ENCODE data around the gene LYZL1.
"Not testable (repeated sequence)": the region's sequence is repeated elsewhere in the genome, so short reads cannot be mapped to it uniquely, and the experiment has no call there.

The LYZL1 gene

GRCh38 chr10:29306688-29307087 is 17.8 kb downstream of the LYZL1 start:
- DNase-seq (ENCODE audit: low spot score) = no peak

GRCh38 chr10:29308142-29308541 is 19.3 kb downstream of the LYZL1 start:
- DNase-seq (ENCODE audit: low spot score) = not testable (repeated sequence)

- DNase-seq (ENCODE audit: low spot score) = no peak
These were observed 20.6 kb downstream of the LYZL1 start for GRCh38 chr10:29309465-29309864.

GRCh38 chr10:29310463-29310862 is 21.6 kb downstream of the LYZL1 start:
- not testable (repeated sequence) for DNase-seq (ENCODE audit: low spot score)

GRCh38 chr10:29313071-29313470 is 24.2 kb downstream of the LYZL1 start:
- DNase-seq (ENCODE audit: low spot score) = no peak

- no peak for DNase-seq (ENCODE audit: low spot score)
These were observed 25.9 kb downstream of the LYZL1 start for GRCh38 chr10:29314726-29315125.

- no peak for DNase-seq (ENCODE audit: low spot score)
These were observed 26.9 kb downstream of the LYZL1 start for GRCh38 chr10:29315814-29316213.

- DNase-seq (ENCODE audit: low spot score) = no peak
These were observed 27.6 kb downstream of the LYZL1 start for GRCh38 chr10:29316308-29317026.

- no peak for DNase-seq (ENCODE audit: low spot score)
These were observed 28.2 kb downstream of the LYZL1 start for GRCh38 chr10:29317027-29317420.

GRCh38 chr10:29317423-29318021 is 28.7 kb downstream of the LYZL1 start:
- no peak for DNase-seq (ENCODE audit: low spot score)

GRCh38 chr10:29318141-29319071 is 29.5 kb downstream of the LYZL1 start:
- DNase-seq (ENCODE audit: low spot score) = peak; percentile 84

GRCh38 chr10:29319205-29319781 is 30.4 kb downstream of the LYZL1 start:
- DNase-seq (ENCODE audit: low spot score) = peak; percentile 23

- not testable (repeated sequence) for DNase-seq (ENCODE audit: low spot score)
These were observed 31.8 kb downstream of the LYZL1 start for GRCh38 chr10:29320680-29321121.

- DNase-seq (ENCODE audit: low spot score) = no peak
These were observed 32.8 kb downstream of the LYZL1 start for GRCh38 chr10:29321656-29322055.

- DNase-seq (ENCODE audit: low spot score) = peak; percentile 79
These were observed 34.0 kb downstream of the LYZL1 start for GRCh38 chr10:29322918-29323317.

- DNase-seq (ENCODE audit: low spot score) = peak; percentile 10
These were observed 34.5 kb downstream of the LYZL1 start for GRCh38 chr10:29323367-29323766.

GRCh38 chr10:29324220-29324841 is 35.5 kb downstream of the LYZL1 start:
- no peak for DNase-seq (ENCODE audit: low spot score)

- DNase-seq (ENCODE audit: low spot score) = no peak
These were observed 37.4 kb downstream of the LYZL1 start for GRCh38 chr10:29326299-29326698.

GRCh38 chr10:29326886-29327745 is 38.2 kb downstream of the LYZL1 start:
- no peak for DNase-seq (ENCODE audit: low spot score)

- DNase-seq (ENCODE audit: low spot score) = no peak
These were observed 38.9 kb downstream of the LYZL1 start for GRCh38 chr10:29327746-29328102.

Data from SK-N-DZ (cell line).